Ectodermal cell (in vitro differentiated cells): ENCODE results near the gene CD99L2.

Experiments
- H3K27ac ChIP-seq: 2 replicates; pipeline ENCODE4 v1.7.0; 2013; ENCODE audit warnings: mild to moderate bottlenecking, low read depth, low read length; ENCODE audit not compliant: insufficient read depth, poor library complexity, severe bottlenecking
- H3K27me3 ChIP-seq: 2 replicates; pipeline ENCODE4 v1.7.0; 2013; ENCODE audit warnings: mild to moderate bottlenecking, low read length; ENCODE audit not compliant: insufficient read depth, control insufficient read depth, poor library complexity, severe bottlenecking
- H3K36me3 ChIP-seq: one replicate; pipeline ENCODE4 v1.7.0; 2013; ENCODE audit warnings: low read length; ENCODE audit not compliant: control insufficient read depth, insufficient read depth
- H3K4me1 ChIP-seq: one replicate; pipeline ENCODE4 v1.7.0; 2013; ENCODE audit warnings: low read length; ENCODE audit not compliant: control insufficient read depth, insufficient read depth
- H3K4me3 ChIP-seq: 2 replicates; pipeline ENCODE4 v1.7.0; 2013; ENCODE audit warnings: low read depth, low read length, control low read depth; ENCODE audit not compliant: insufficient read depth
- H3K9me3 ChIP-seq: 2 replicates; pipeline ENCODE4 v1.7.0; 2013; ENCODE audit warnings: mild to moderate bottlenecking, low read length, moderate library complexity; ENCODE audit not compliant: control insufficient read depth
- WGBS, 2 experiments: methylation state at CpG; one replicate each; pipeline ENCODE4 v1.1.7; 2013; ENCODE audit warnings: missing lambda C conversion rate in 2 of 2; 5-methylcytosine and 5-hydroxymethylcytosine counted together

CD99L2 gene

GRCh38 chrX:150757371-150757770, 141.1 kb downstream of the CD99L2 start:
- Histone ChIP-seq H3K36me3 (no peaks in the 10 kb centered on the region), H3K9me3 (no peaks in the 10 kb centered on the region), H3K27ac (no peak overlapping the region), H3K4me1 (no peaks in the 10 kb centered on the region), H3K27me3 (no peaks in the 10 kb centered on the region), H3K4me3 (no peak overlapping the region)
- WGBS, 2 experiments = 93 to 95% methylated on average over 5 of the region's 5 CpGs

DNA sequence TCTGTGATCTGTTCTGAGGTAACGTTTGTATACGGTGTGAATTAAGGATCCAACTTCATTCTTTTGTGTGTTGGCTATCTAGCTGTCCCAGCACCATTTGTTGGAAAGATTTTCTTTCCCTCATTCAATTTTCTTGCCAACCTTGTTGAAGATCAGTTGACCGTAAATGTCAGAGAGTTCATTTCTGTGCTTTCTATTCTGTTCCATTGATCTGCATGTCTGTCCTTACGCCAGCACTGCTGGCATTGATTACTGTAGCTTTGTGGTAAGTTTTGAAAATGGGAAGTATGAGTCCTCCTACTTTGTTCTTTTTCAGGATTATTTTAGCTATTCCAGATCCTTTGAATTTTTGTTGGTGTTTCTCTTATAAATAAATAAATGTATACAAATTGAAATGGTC, 144.5 kb downstream of the CD99L2 start:
- Histone ChIP-seq H3K4me3 (no peak overlapping the region), H3K36me3 (no peaks in the 10 kb centered on the region), H3K9me3 (no peaks in the 10 kb centered on the region), H3K4me1 (no peaks in the 10 kb centered on the region), H3K27me3 (no peaks in the 10 kb centered on the region), H3K27ac (no peak overlapping the region)
- 99 to 100% methylated on average over 3 to 4 of the region's 4 CpGs for WGBS, 2 experiments

DNA sequence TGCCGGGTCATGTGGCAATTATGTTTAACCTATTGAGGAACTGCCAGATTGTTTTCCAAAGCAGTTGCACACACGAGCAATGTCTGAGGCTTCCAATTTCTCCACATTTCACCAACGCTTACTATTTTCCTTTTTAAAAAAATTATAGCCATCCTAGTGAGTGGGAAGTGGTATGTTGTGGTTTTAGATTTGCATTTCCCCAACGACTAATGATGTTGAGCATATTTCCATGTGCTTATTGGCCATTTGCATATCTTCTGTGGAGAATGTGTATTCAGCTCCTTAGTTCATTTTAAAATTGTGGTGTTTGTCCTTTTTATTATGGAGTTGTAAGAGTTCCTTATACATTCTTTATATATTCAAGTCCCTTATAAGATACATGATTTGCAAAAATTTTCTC, 145.1 kb downstream of the CD99L2 start:
- H3K9me3 ChIP-seq = no peaks in the 10 kb centered on the region
- H3K36me3 ChIP-seq = no peaks in the 10 kb centered on the region
- WGBS, 2 experiments = 93 to 100% methylated on average over 3 of the region's 4 CpGs
- no peaks in the 10 kb centered on the region for H3K27me3 ChIP-seq
- no peaks in the 10 kb centered on the region for H3K4me1 ChIP-seq
- no peak overlapping the region for H3K27ac ChIP-seq
- H3K4me3 ChIP-seq = no peak overlapping the region

GRCh38 chrX:150752124-150752523, 146.3 kb downstream of the CD99L2 start:
- no peaks in the 10 kb centered on the region for H3K36me3 ChIP-seq
- no peaks in the 10 kb centered on the region for H3K4me1 ChIP-seq
- H3K4me3 ChIP-seq = no peak overlapping the region
- WGBS, 2 experiments = 96 to 98% methylated on average over 2 of the region's 3 CpGs
- no peaks in the 10 kb centered on the region for H3K27me3 ChIP-seq
- H3K27ac ChIP-seq = no peak overlapping the region
- no peaks in the 10 kb centered on the region for H3K9me3 ChIP-seq

- Histone ChIP-seq H3K4me3 (no peak overlapping the region), H3K9me3 (no peaks in the 10 kb centered on the region), H3K27ac (no peak overlapping the region), H3K27me3 (no peaks in the 10 kb centered on the region), H3K4me1 (no peaks in the 10 kb centered on the region), H3K36me3 (no peaks in the 10 kb centered on the region)
- WGBS, 2 experiments = 98 to 99% methylated on average over 8 to 9 of the region's 9 CpGs
These were observed 162.0 kb downstream of the CD99L2 start for GRCh38 chrX:150736475-150736874.

- Histone ChIP-seq H3K9me3 (no peaks in the 10 kb centered on the region), H3K27ac (no peak overlapping the region), H3K4me1 (no peaks in the 10 kb centered on the region), H3K4me3 (no peak overlapping the region), H3K36me3 (no peaks in the 10 kb centered on the region), H3K27me3 (no peaks in the 10 kb centered on the region)
- WGBS, 2 experiments = 91 to 100% methylated on average over 3 of the region's 3 CpGs
These were observed 166.7 kb downstream of the CD99L2 start for GRCh38 chrX:150731795-150732194.

- no peak overlapping the region for H3K27ac ChIP-seq
- WGBS, 2 experiments = 96% methylated on average over 3 of the region's 6 CpGs
- H3K9me3 ChIP-seq = no peaks in the 10 kb centered on the region
- no peak overlapping the region for H3K4me3 ChIP-seq
- no peaks in the 10 kb centered on the region for H3K36me3 ChIP-seq
- H3K4me1 ChIP-seq = no peaks in the 10 kb centered on the region
- no peaks in the 10 kb centered on the region for H3K27me3 ChIP-seq
These were observed 167.7 kb downstream of the CD99L2 start for GRCh38 chrX:150730719-150731118.

DNA sequence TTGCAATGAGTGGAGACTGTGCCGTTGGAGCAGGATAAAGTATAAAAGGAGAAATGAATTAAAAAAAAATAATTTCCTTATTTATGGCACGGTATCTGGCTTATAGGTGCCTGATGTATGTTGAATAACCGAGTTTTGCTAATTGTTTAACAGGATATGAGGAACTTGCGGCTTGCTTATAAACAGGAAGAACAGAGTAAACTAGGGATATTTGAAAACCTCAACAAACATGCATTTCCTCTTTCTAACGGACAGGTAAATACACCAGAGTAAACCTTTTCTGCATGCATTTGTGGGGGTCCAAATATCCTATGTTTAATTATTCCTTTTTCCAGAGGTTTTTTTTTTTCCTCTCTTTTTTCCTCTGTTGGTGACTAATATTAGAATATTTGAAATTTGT, 168.5 kb downstream of the CD99L2 start:
- no peak overlapping the region for H3K4me3 ChIP-seq
- no peaks in the 10 kb centered on the region for H3K4me1 ChIP-seq
- 92 to 95% methylated on average over 4 to 5 of the region's 5 CpGs for WGBS, 2 experiments
- no peaks in the 10 kb centered on the region for H3K27me3 ChIP-seq
- no peak overlapping the region for H3K27ac ChIP-seq
- no peaks in the 10 kb centered on the region for H3K36me3 ChIP-seq
- H3K9me3 ChIP-seq = no peaks in the 10 kb centered on the region

DNA sequence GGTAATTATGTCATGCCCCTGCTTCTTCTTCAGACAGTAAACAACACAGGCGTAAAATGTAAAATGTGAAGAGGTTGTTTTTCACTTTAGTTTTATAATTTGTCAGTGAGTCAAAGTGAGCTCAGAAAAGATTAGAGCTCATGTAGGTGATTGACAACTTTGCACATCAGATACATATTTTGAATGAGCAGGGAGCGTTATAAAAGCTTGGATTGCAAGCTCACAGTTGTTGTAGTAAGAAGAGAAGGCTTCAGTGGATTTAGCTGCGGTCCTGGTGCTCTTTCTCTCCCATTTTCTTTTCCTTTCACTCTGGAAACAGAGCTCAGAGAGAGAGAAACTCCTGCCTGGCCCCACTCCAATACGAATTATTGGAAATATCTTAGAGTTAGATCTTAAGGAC, 178.8 kb downstream of the CD99L2 start:
- no peak overlapping the region for H3K27ac ChIP-seq
- H3K36me3 ChIP-seq = no peaks in the 10 kb centered on the region
- H3K4me1 ChIP-seq = no peaks in the 10 kb centered on the region
- no peaks in the 10 kb centered on the region for H3K27me3 ChIP-seq
- WGBS, 2 experiments = 91 to 100% methylated on average over 2 to 3 of the region's 4 CpGs
- no peaks in the 10 kb centered on the region for H3K9me3 ChIP-seq
- H3K4me3 ChIP-seq = no peak overlapping the region
